Measurements from ENCODE around the gene WDR20.

- TF ChIP-seq CTCF (conservative IDR thresholded peaks at IDR 0.05; ENCODE audit: low read depth, low read length) (no peak), CHD1 (IDR thresholded peaks at IDR 0.05; ENCODE audit: low read depth, low read length) (no peak), RFX5 (IDR thresholded peaks at IDR 0.05; ENCODE audit: low read depth, low read length) (no peak), POLR2A (IDR thresholded peaks at IDR 0.05; ENCODE audit: low read depth, low read length) (no peak), MAFK (IDR thresholded peaks at IDR 0.05; ENCODE audit: low read depth, low read length) (no peak), NFE2L2 (IDR thresholded peaks at IDR 0.05; ENCODE audit: low read depth, low read length) (no peak)
Measured at GRCh38 chr14:102236026-102236425, 96.3 kb downstream of the WDR20 start.
